ENCODE measurements around the gene FHAD1. TPM values are rescaled to one million over a fixed set of nuclear protein-coding genes. Genes with fewer than 3 reads are reported as not detected.

Gene FHAD1
- total and polyA plus RNA-seq, 9 of the 15 experiments (the other 6 are each of a cell fraction or from before 2014, with no cell fraction given): 0.32 to 2.1 (median 1.5) TPM; not detected in 1

- TF ChIP-seq ELK3 (CRISPR knock-in tag; IDR thresholded peaks at IDR 0.05) (no peak), ZNF436 (CRISPR knock-in tag; IDR thresholded peaks at IDR 0.05) (no peak), FOXA3 (CRISPR knock-in tag; conservative IDR thresholded peaks at IDR 0.05 in 1 of 2, IDR thresholded peaks at IDR 0.05 in 1 of 2) (no peak), HDGF (IDR thresholded peaks at IDR 0.05) (no peak), ZNF717 (CRISPR knock-in tag; IDR thresholded peaks at IDR 0.05) (no peak), PTRF (tag; IDR thresholded peaks at IDR 0.05) (no peak), ZBED1 (IDR thresholded peaks at IDR 0.05) (no peak), MAFG (tag; conservative IDR thresholded peaks at IDR 0.05) (no peak), POLR2AphosphoS5 (IDR thresholded peaks at IDR 0.05; ENCODE audit: control insufficient read depth, insufficient read depth, low read depth, low read length) (no peak), ZNF444 (CRISPR knock-in tag; IDR thresholded peaks at IDR 0.05) (no peak), TARDBP (IDR thresholded peaks at IDR 0.05) (0 out of 2 replicates have a peak, but pooled peaks have one; percentile 39), CREB1 (IDR thresholded peaks at IDR 0.05) (peak; percentile 69), CREB1 (CRISPR knock-in tag; IDR thresholded peaks at IDR 0.05) (0 out of 2 replicates have a peak, but pooled peaks have one; percentile 30), DEAF1 (CRISPR knock-in tag; IDR thresholded peaks at IDR 0.05) (no peak), TCFL5 (CRISPR knock-in tag; conservative IDR thresholded peaks at IDR 0.05) (no peak), ZNF766 (CRISPR knock-in tag; conservative IDR thresholded peaks at IDR 0.05) (0 out of 2 replicates have a peak, but pooled peaks have one; percentile 53), CBX1 (IDR thresholded peaks at IDR 0.05; ENCODE audit: low read depth) (no peak), ZFX (CRISPR knock-in tag; IDR thresholded peaks at IDR 0.05) (peak; percentile 61), C11orf30 (IDR thresholded peaks at IDR 0.05; ENCODE audit: low read depth) (no peak), TGIF2 (CRISPR knock-in tag; IDR thresholded peaks at IDR 0.05) (no peak), TEAD2 (tag; IDR thresholded peaks at IDR 0.05) (no peak), JUND (IDR thresholded peaks at IDR 0.05; ENCODE audit: borderline replicate concordance, low read depth, low read length) (no peak; the same call in 1 of the 2 replicates), JUND (tag; IDR thresholded peaks at IDR 0.05; ENCODE audit: borderline replicate concordance, low read depth, low read length) (no peak), HMG20B (CRISPR knock-in tag; IDR thresholded peaks at IDR 0.05) (no peak), NR4A1 (CRISPR knock-in tag; IDR thresholded peaks at IDR 0.05) (no peak), NR4A1 (tag; IDR thresholded peaks at IDR 0.05) (0 out of 2 replicates have a peak, but pooled peaks have one; percentile 61), TRIM25 (IDR thresholded peaks at IDR 0.05; ENCODE audit: borderline replicate concordance) (no peak)
These were observed 162.6 kb downstream of the FHAD1 start, which contains the start of gene EFHD2 (continued) for GRCh38 chr1:15409388-15410222.

Measured in K562 (cell line).